Activated B cell treated with CpG ODN at 0.5 μM for 24 hours (primary cell): Measurements from ENCODE around the gene ZDHHC14. TPM values are rescaled to one million over a fixed set of nuclear protein-coding genes. Genes with fewer than 3 reads are reported as not detected.

ENCODE experiments used
- ATAC-seq: fragments of 200-7000 bp; cut with Tn5 transposase; one replicate; pipeline ENCODE4 v1.10.0; 2021; ENCODE audit warnings: low read depth, mild to moderate bottlenecking, moderate library complexity
- CTCF ChIA-PET: fragments of 350-600 bp; sonication (Branson Sonifier 250); formaldehyde crosslinking; loops from one replicate; lab custom pipeline; 2021; ENCODE audit warnings: antibody characterized with exemption; lab: Charles Lee
- POLR2A ChIA-PET: fragments of 350-600 bp; sonication (Branson Sonifier 250); formaldehyde crosslinking; loops from one replicate; lab custom pipeline; 2021; ENCODE audit warnings: antibody characterized with exemption; lab: Charles Lee
- DNase-seq: peaks from one replicate; pipeline ENCODE4 v3.0.0; 2022
- H3K27ac Mint-ChIP-seq: one replicate; pipeline ENCODE4 v1.8.0; 2020; ENCODE audit warnings: mixed read lengths
- H3K27me3 Mint-ChIP-seq: one replicate; pipeline ENCODE4 v1.8.0; 2021; ENCODE audit warnings: mixed read lengths
- H3K36me3 Mint-ChIP-seq: one replicate; pipeline ENCODE4 v1.8.0; 2021; ENCODE audit warnings: low read depth, mixed read lengths
- H3K4me1 Mint-ChIP-seq: one replicate; pipeline ENCODE4 v1.8.0; 2021; ENCODE audit warnings: mixed read lengths
- H3K4me3 Mint-ChIP-seq: one replicate; pipeline ENCODE4 v1.8.0; 2020; ENCODE audit warnings: mild to moderate bottlenecking, mixed read lengths
- H3K9me3 Mint-ChIP-seq: one replicate; pipeline ENCODE4 v1.8.0; 2020; ENCODE audit warnings: mixed read lengths
- CTCF ChIP-seq: fragments of 200-600 bp; IDR thresholded peaks from one replicate; pipeline ENCODE4 v1.8.0; 2022; ENCODE audit warnings: antibody characterized with exemption, mild to moderate bottlenecking
- intact Hi-C: fragments of 100-400 bp; cut with micrococcal nuclease; formaldehyde crosslinking; loops from one replicate; pipeline ENCODE4 v1.15.1; 2024
- total RNA-seq: library from RNA; stranded (reverse); gene quantifications from 2 replicates; pipeline ENCODE4 v1.2.3, GENCODE V29; 2022

ZDHHC14 gene
- total RNA-seq, 1 donor from 2014 or later, result 25.3 TPM

- DNase-seq, result no peak
- no peaks in the 10 kb centered on the region for H3K27me3 Mint-ChIP-seq
- H3K4me1 Mint-ChIP-seq, result peaks cover 51% of the 10 kb centered on the region
- ChIA-PET POLR2A (interaction anchor here (0.8 kb wide), 1 partner anchor 255 kb away, joined by 3 read pairs; no protein-coding TSS in a partner anchor), CTCF (no interaction called here)
- no peak overlapping the region for H3K4me3 Mint-ChIP-seq
- H3K27ac Mint-ChIP-seq, result no peak overlapping the region
- intact Hi-C loops, result no loop called here
- peaks cover 16% of the 10 kb centered on the region for H3K36me3 Mint-ChIP-seq
- ATAC-seq, result no peak
- TF ChIP-seq CTCF, result no peak
- H3K9me3 Mint-ChIP-seq, result peaks cover 14% of the 10 kb centered on the region
Observed at GRCh38 chr6:157579467-157580031, 198.6 kb downstream of the ZDHHC14 start.

GRCh38 chr6:157584036-157584435 is 203.0 kb downstream of the ZDHHC14 start:
- no peak for DNase-seq
- intact Hi-C loops, result no loop called here
- no peak for TF ChIP-seq CTCF
- POLR2A ChIA-PET, result no interaction called here
- peaks cover 8% of the 10 kb centered on the region for H3K9me3 Mint-ChIP-seq
- no peak overlapping the region for H3K4me3 Mint-ChIP-seq
- H3K27ac Mint-ChIP-seq, result no peak overlapping the region
- H3K4me1 Mint-ChIP-seq, result peaks cover 43% of the 10 kb centered on the region
- H3K27me3 Mint-ChIP-seq, result no peaks in the 10 kb centered on the region
- no peak for ATAC-seq
- H3K36me3 Mint-ChIP-seq, result peaks cover 9% of the 10 kb centered on the region
- CTCF ChIA-PET, result interaction anchor here (0.9 to 1.2 kb wide), 3 partner anchors 13 to 14 kb away, joined by 3 read pairs; no protein-coding TSS in a partner anchor

GRCh38 chr6:157585274-157586087 is 204.5 kb downstream of the ZDHHC14 start:
- Mint-ChIP-seq H3K36me3 (peaks cover 15% of the 10 kb centered on the region), H3K4me3 (no peak overlapping the region), H3K9me3 (peaks cover 16% of the 10 kb centered on the region), H3K27ac (no peak overlapping the region), H3K4me1 (peaks cover 32% of the 10 kb centered on the region), H3K27me3 (no peaks in the 10 kb centered on the region)
- intact Hi-C loops, result no loop called here
- CTCF ChIA-PET, result no interaction called here
- no peak for TF ChIP-seq CTCF
- DNase-seq (no peak), ATAC-seq (no peak)
- POLR2A ChIA-PET, result interaction anchor here (0.7 kb wide), 1 partner anchor 72 kb away, joined by 3 read pairs; no protein-coding TSS in a partner anchor

GRCh38 chr6:157586088-157586414 is 205.1 kb downstream of the ZDHHC14 start:
- DNase-seq (no peak), ATAC-seq (no peak)
- Mint-ChIP-seq H3K36me3 (peaks cover 15% of the 10 kb centered on the region), H3K9me3 (peaks cover 16% of the 10 kb centered on the region), H3K27ac (no peak overlapping the region), H3K4me1 (peaks cover 29% of the 10 kb centered on the region), H3K4me3 (no peak overlapping the region), H3K27me3 (no peaks in the 10 kb centered on the region)
- ChIA-PET POLR2A (interaction anchor here (0.6 kb wide), 1 partner anchor 129 kb away, joined by 3 read pairs; no protein-coding TSS in a partner anchor), CTCF (no interaction called here)
- TF ChIP-seq CTCF, result no peak
- intact Hi-C loops, result no loop called here

- intact Hi-C loops, result no loop called here
- TF ChIP-seq CTCF, result no peak
- Mint-ChIP-seq H3K36me3 (peaks cover 18% of the 10 kb centered on the region), H3K27ac (no peak overlapping the region), H3K4me3 (no peak overlapping the region), H3K27me3 (no peaks in the 10 kb centered on the region), H3K4me1 (peaks cover 34% of the 10 kb centered on the region), H3K9me3 (peaks cover 16% of the 10 kb centered on the region)
- DNase-seq (no peak), ATAC-seq (no peak)
- CTCF ChIA-PET, result no interaction called here
- POLR2A ChIA-PET, result interaction anchor here (0.6 kb wide), 2 partner anchors 129 to 264 kb away, joined by 3 read pairs; no protein-coding TSS in a partner anchor
Observed at GRCh38 chr6:157586476-157587126, 205.6 kb downstream of the ZDHHC14 start.
